SU-DHL-6 (cell line): ENCODE data around the gene TBC1D3I.
A peak's percentile ranks its signal among the peaks of the same experiment; 100 is the strongest.
"Not testable (repeated sequence)": the region's sequence is repeated elsewhere in the genome, so short reads cannot be mapped to it uniquely, and the experiment has no call there.

Experiments
- H2AFZ ChIP-seq: fragments of 200-600 bp; sonication (generic); 2 replicates; pipeline ENCODE4 v1.6.1; 2014; ENCODE audit warnings: low read depth, mild to moderate bottlenecking, moderate library complexity, mixed read lengths, antibody characterized with exemption, low read length; ENCODE audit not compliant: severe bottlenecking
- H3F3A ChIP-seq: fragments of 200-600 bp; shearing (Covaris generic); 2 replicates; pipeline ENCODE4 v1.6.0; 2016; ENCODE audit warnings: antibody characterized with exemption, mild to moderate bottlenecking; ENCODE audit not compliant: insufficient read depth
- H3K27ac ChIP-seq: fragments of 200-600 bp; sonication (generic); 2 replicates; pipeline ENCODE4 v1.5.1; 2016; ENCODE audit warnings: low read depth, mild to moderate bottlenecking, low read length, moderate library complexity, mixed read lengths
- H3K27me3 ChIP-seq: fragments of 200-600 bp; sonication (generic), shearing (Covaris generic); 2 replicates; pipeline ENCODE4 v1.6.0; 2014; ENCODE audit warnings: mild to moderate bottlenecking, low read length
- H3K36me3 ChIP-seq: fragments of 200-600 bp; sonication (generic); 2 replicates; pipeline ENCODE4 v1.6.1; 2014; ENCODE audit warnings: mild to moderate bottlenecking, low read length, mixed read lengths
- H3K4me2 ChIP-seq: fragments of 300-600, 200-600 bp; shearing (Covaris generic), sonication (generic); 2 replicates; pipeline ENCODE4 v1.6.0; 2014; ENCODE audit warnings: low read length, low read depth, mild to moderate bottlenecking; ENCODE audit not compliant: poor library complexity, severe bottlenecking
- H3K4me3 ChIP-seq: fragments of 200-600 bp; sonication (generic); 2 replicates; pipeline ENCODE4 v1.5.1; 2014; ENCODE audit warnings: antibody characterized with exemption, low read length, mild to moderate bottlenecking, mixed read lengths; ENCODE audit not compliant: insufficient read depth, poor library complexity, severe bottlenecking
- H3K79me2 ChIP-seq: fragments of 200-600 bp; sonication (generic); 2 replicates; pipeline ENCODE4 v1.6.1; 2014; ENCODE audit warnings: mild to moderate bottlenecking, low read length, moderate library complexity; ENCODE audit not compliant: insufficient read depth
- H3K9ac ChIP-seq: fragments of 200-600 bp; sonication (generic); 2 replicates; pipeline ENCODE4 v1.7.0; 2014; ENCODE audit warnings: mild to moderate bottlenecking, low read length
- H3K9me2 ChIP-seq: fragments of 200-600 bp; sonication (generic); replicated peaks from 2 replicates; pipeline ENCODE4 v1.6.1; 2014; ENCODE audit warnings: low read length; ENCODE audit not compliant: insufficient read depth
- H3K9me3 ChIP-seq: fragments of 200-600 bp; sonication (generic); 2 replicates; pipeline ENCODE4 v1.6.1; 2014; ENCODE audit warnings: low read length, mixed read lengths; ENCODE audit not compliant: insufficient read depth
- H4K20me1 ChIP-seq: fragments of 200-600 bp; sonication (generic); 2 replicates; pipeline ENCODE4 v1.6.1; 2014; ENCODE audit warnings: low read depth, mild to moderate bottlenecking, antibody characterized with exemption, low read length, moderate library complexity, mixed read lengths
- CTCF ChIP-seq: fragments of 200-600 bp; sonication (generic); IDR thresholded peaks from one replicate; pipeline ENCODE4 v1.5.1; 2017; ENCODE audit warnings: antibody characterized with exemption, mild to moderate bottlenecking, low read length, moderate library complexity; ENCODE audit not compliant: insufficient read depth, poor library complexity, severe bottlenecking
- EZH2phosphoT487 ChIP-seq: fragments of 200-600 bp; sonication (generic), shearing (Covaris generic); conservative IDR thresholded peaks from 2 replicates; pipeline ENCODE4 v1.6.1; 2018; ENCODE audit warnings: mild to moderate bottlenecking, antibody characterized with exemption, low read length, moderate library complexity, mixed read lengths

Gene TBC1D3I

GRCh38 chr17:36213695-36214094 lies 50.7 kb downstream of the TBC1D3I start:
- Histone ChIP-seq H3K9ac (no peak overlapping the region), H3K4me3 (no peak overlapping the region), H3K4me2 (no peak overlapping the region), H3K79me2 (no peaks in the 10 kb centered on the region), H4K20me1 (no peaks in the 10 kb centered on the region), H2AFZ (no peak overlapping the region), H3K27ac (no peak overlapping the region), H3K36me3 (no peaks in the 10 kb centered on the region), H3K27me3 (no peaks in the 10 kb centered on the region), H3K9me3 (no peaks in the 10 kb centered on the region), H3F3A (no peaks in the 10 kb centered on the region), H3K9me2 (no peaks in the 10 kb centered on the region)
- TF ChIP-seq CTCF, result no peak
- no peak for TF ChIP-seq EZH2phosphoT487

GRCh38 chr17:36212966-36213365 lies 51.4 kb downstream of the TBC1D3I start:
- no peaks in the 10 kb centered on the region for H3K36me3 ChIP-seq
- no peaks in the 10 kb centered on the region for H3K27me3 ChIP-seq
- H3K4me2 ChIP-seq, result no peak overlapping the region
- no peaks in the 10 kb centered on the region for H3K79me2 ChIP-seq
- H3F3A ChIP-seq, result no peaks in the 10 kb centered on the region
- no peak for TF ChIP-seq CTCF
- TF ChIP-seq EZH2phosphoT487, result no peak
- no peaks in the 10 kb centered on the region for H4K20me1 ChIP-seq
- no peak overlapping the region for H3K9ac ChIP-seq
- no peak overlapping the region for H2AFZ ChIP-seq
- H3K4me3 ChIP-seq, result no peak overlapping the region
- no peaks in the 10 kb centered on the region for H3K9me3 ChIP-seq
- H3K9me2 ChIP-seq, result no peaks in the 10 kb centered on the region
- H3K27ac ChIP-seq, result no peak overlapping the region

- TF ChIP-seq EZH2phosphoT487, result no peak
- Histone ChIP-seq H3K4me3 (no peak overlapping the region), H3K4me2 (no peak overlapping the region), H3K9me3 (no peaks in the 10 kb centered on the region), H3K9me2 (no peaks in the 10 kb centered on the region), H3K27me3 (no peaks in the 10 kb centered on the region), H3K79me2 (no peaks in the 10 kb centered on the region), H3F3A (no peaks in the 10 kb centered on the region), H4K20me1 (no peaks in the 10 kb centered on the region), H3K9ac (no peak overlapping the region), H3K27ac (no peak overlapping the region), H3K36me3 (no peaks in the 10 kb centered on the region), H2AFZ (no peak overlapping the region)
These were observed 52.1 kb downstream of the TBC1D3I start for GRCh38 chr17:36212272-36212605.

GRCh38 chr17:36211484-36212271 lies 52.7 kb downstream of the TBC1D3I start:
- not testable (repeated sequence) for H3K9me2 ChIP-seq, H4K20me1 ChIP-seq, H3K36me3 ChIP-seq, H2AFZ ChIP-seq, H3K27ac ChIP-seq, H3K27me3 ChIP-seq, H3K79me2 ChIP-seq, H3K4me2 ChIP-seq, H3K9me3 ChIP-seq, H3K4me3 ChIP-seq, H3F3A ChIP-seq, H3K9ac ChIP-seq

GRCh38 chr17:36210439-36211211 lies 53.7 kb downstream of the TBC1D3I start, which contains the start of gene CCL4L2:
Gene CCL4L2, plus strand, starts transcription at chr17:36211063.
- H3K4me2 ChIP-seq, result peak within 1 kb of the TSS; percentile 6

More at GRCh38 chr17:36210439-36211211, 53.7 kb downstream of the TBC1D3I start, which contains the start of gene CCL4L2:
- not testable (repeated sequence) for H3K9me3 ChIP-seq, H3F3A ChIP-seq, H3K9ac ChIP-seq, H2AFZ ChIP-seq, H4K20me1 ChIP-seq, H3K79me2 ChIP-seq, H3K9me2 ChIP-seq, H3K27me3 ChIP-seq, H3K4me3 ChIP-seq, H3K36me3 ChIP-seq
- H3K27ac ChIP-seq, result peak within 1 kb of the TSS; percentile 54
